Sigmoid colon (tissue), 7 donors: Measurements from ENCODE around the gene PRDM16. TPM values are rescaled to one million over a fixed set of nuclear protein-coding genes. Genes with fewer than 3 reads are reported as not detected.

Experiments used
- DNase-seq: peaks from one replicate; pipeline ENCODE4 v3.0.0-alpha.2; 2019
- H3K27ac ChIP-seq, 4 donors: fragments of 200-600 bp; sonication (generic); one replicate each; pipeline ENCODE4 v1.5.1; 2016 to 2019; ENCODE audit warnings: mild to moderate bottlenecking in 1 of 4
- H3K27me3 ChIP-seq, 3 donors: fragments of 200-600 bp; sonication (generic); one replicate each; pipeline ENCODE4 v1.5.1; 2019; ENCODE audit warnings: mild to moderate bottlenecking in 1 of 3
- H3K36me3 ChIP-seq, 4 donors: fragments of 200-600 bp; sonication (generic); one replicate each; pipeline ENCODE4 v1.5.1; 2016 to 2019
- H3K4me1 ChIP-seq, 4 donors: fragments of 200-600 bp; sonication (generic); one replicate each; pipeline ENCODE4 v1.5.1; 2017 to 2019
- H3K4me3 ChIP-seq, 4 donors: fragments of 200-600 bp; sonication (generic); one replicate each; pipeline ENCODE4 v1.5.1; 2017 to 2019; ENCODE audit warnings: mild to moderate bottlenecking in 2 of 4, moderate library complexity in 1 of 4
- H3K9me3 ChIP-seq, 4 donors: fragments of 200-600 bp in 3 of 4; sonication (generic) in 3 of 4; one replicate each; pipeline versions ENCODE4 v1.5.1 to v1.6.1; 2013 to 2019
- CTCF ChIP-seq, 4 experiments: fragments of 450-650 bp in 3 of 4; fragments of 200-600 bp in 1 of 4; IDR thresholded peaks; one replicate each; pipeline ENCODE4 v1.5.1; 2016 to 2019; ENCODE audit warnings: antibody characterized with exemption in 4 of 4, mild to moderate bottlenecking in 3 of 4, moderate library complexity in 2 of 4
- EP300 ChIP-seq, 4 donors: sonication (generic); formaldehyde crosslinking; IDR thresholded peaks; one replicate each; pipeline ENCODE4 v1.6.1; 2017; ENCODE audit warnings: antibody characterized with exemption in 4 of 4
- POLR2A ChIP-seq, 2 donors: fragments of 450-650 bp; IDR thresholded peaks; one replicate each; pipeline ENCODE4 v1.6.1; 2016; ENCODE audit warnings: antibody characterized with exemption in 2 of 2, mild to moderate bottlenecking in 2 of 2, moderate library complexity in 2 of 2
- POLR2AphosphoS5 ChIP-seq, 4 donors: sonication (generic); formaldehyde crosslinking; IDR thresholded peaks; one replicate each; pipeline ENCODE4 v1.6.1; 2017; ENCODE audit warnings: antibody characterized with exemption in 4 of 4
- WGBS, 2 donors: extraction: QIAGEN DNeasy Blood & Tissue Kit; methylation state at CpG; one replicate each; pipeline ENCODE4 v1.1.7; 2013; 5-methylcytosine and 5-hydroxymethylcytosine counted together
- intact Hi-C: fragments of 100-400 bp; cut with DNase I; formaldehyde crosslinking; loops from one replicate; pipeline ENCODE4 v1.15.1; 2023
- polyA plus RNA-seq, 3 donors: library from polyadenylated mRNA; stranded (reverse); fragments of 200-250 nt; gene quantifications; one replicate each; pipeline ENCODE4 v1.2.3, GENCODE V29; 2013
- total RNA-seq, 4 donors: library from RNA; depleted of rRNA; stranded (reverse); fragments of >200 nt; gene quantifications; one replicate each; pipeline ENCODE4 v1.1.0, GENCODE V29; 2016
- donor health status: healthy with polysubstance abuse.
- donor health status: Bipolar disorder and iron deficiency.
- donor health status: healthy.

The PRDM16 gene
- total and polyA plus RNA-seq, 7 donors: under 0.01 to 1.7 (median 0.49) TPM

- Histone ChIP-seq H3K4me1 (peaks cover 0 to 52% (median 50%) of the 10 kb centered on the region in 4 donors), H3K27ac (peak overlapping the region; percentile 54 to 71 (median 62)), H3K36me3 (no peaks in the 10 kb centered on the region), H3K9me3 (no peaks in the 10 kb centered on the region), H3K27me3 (peaks cover 71 to 93% (median 87%) of the 10 kb centered on the region in 3 donors), H3K4me3 (peak overlapping the region; percentile 53 to 95 (median 72))
- peak; percentile 64 for DNase-seq
- TF ChIP-seq CTCF (IDR thresholded peaks at IDR 0.05) (peak in 1 of 4 experiments; percentile 25), POLR2A (IDR thresholded peaks at IDR 0.05) (no peak)
- intact Hi-C loops: loop anchor here (5.0 kb wide), 2 partner anchors 213 to 343 kb away; no protein-coding TSS in a partner anchor
- 0 to 1% methylated on average over 90 to 91 of the region's 91 CpGs for WGBS, 2 donors
Observed at GRCh38 chr1:3069491-3070308, 697 bp downstream of the PRDM16 start.

- H3K27me3 ChIP-seq: peaks cover 67 to 93% (median 87%) of the 10 kb centered on the region in 3 donors
- no peak for TF ChIP-seq POLR2AphosphoS5 (IDR thresholded peaks at IDR 0.05)
- no peak for TF ChIP-seq EP300 (IDR thresholded peaks at IDR 0.05)
- no peak for TF ChIP-seq POLR2A (IDR thresholded peaks at IDR 0.05)
- no peak for TF ChIP-seq CTCF (IDR thresholded peaks at IDR 0.05)
- intact Hi-C loops: loop anchor here (5.0 kb wide), 1 partner anchor 342 kb away; no protein-coding TSS in a partner anchor
- peak overlapping the region; percentile 28 to 64 (median 57) for H3K27ac ChIP-seq
- WGBS, 2 donors: 0 to 1% methylated on average over 57 of the region's 57 CpGs
- peaks cover 0 to 52% (median 50%) of the 10 kb centered on the region in 4 donors for H3K4me1 ChIP-seq
- H3K36me3 ChIP-seq: no peaks in the 10 kb centered on the region
- H3K9me3 ChIP-seq: no peaks in the 10 kb centered on the region
- H3K4me3 ChIP-seq: peak overlapping the region in 3 of 4 donors; percentile 66 to 95 (median 79)
- no peak for DNase-seq
Observed at GRCh38 chr1:3070309-3070643, 1.3 kb downstream of the PRDM16 start.

- DNase-seq: peak; percentile 52
- H3K27ac ChIP-seq: peak overlapping the region in 3 of 4 donors; percentile 27 to 54 (median 28)
- H3K9me3 ChIP-seq: no peaks in the 10 kb centered on the region
- H3K4me1 ChIP-seq: peaks cover 0 to 52% (median 50%) of the 10 kb centered on the region in 4 donors
- 24 to 41% methylated on average over 97 of the region's 97 CpGs for WGBS, 2 donors
- peaks cover 62 to 93% (median 87%) of the 10 kb centered on the region in 3 donors for H3K27me3 ChIP-seq
- H3K4me3 ChIP-seq: peak overlapping the region in 3 of 4 donors; percentile 66 to 95 (median 79)
- intact Hi-C loops: loop anchor here (5.0 kb wide), 1 partner anchor 341 kb away; no protein-coding TSS in a partner anchor
- H3K36me3 ChIP-seq: no peaks in the 10 kb centered on the region
- TF ChIP-seq POLR2A (IDR thresholded peaks at IDR 0.05) (no peak), POLR2AphosphoS5 (IDR thresholded peaks at IDR 0.05) (no peak), CTCF (IDR thresholded peaks at IDR 0.05) (no peak), EP300 (IDR thresholded peaks at IDR 0.05) (no peak)
Observed at GRCh38 chr1:3070644-3071564, 1.9 kb downstream of the PRDM16 start.

- DNase-seq: no peak
- H3K27me3 ChIP-seq: peaks cover 53 to 93% (median 87%) of the 10 kb centered on the region in 3 donors
- H3K27ac ChIP-seq: peak overlapping the region in 1 of 4 donors; percentile 28
- H3K36me3 ChIP-seq: no peaks in the 10 kb centered on the region
- intact Hi-C loops: loop anchor here (5.0 kb wide), 1 partner anchor 341 kb away; no protein-coding TSS in a partner anchor
- WGBS, 2 donors: 84 to 91% methylated on average over 17 of the region's 17 CpGs
- no peak for TF ChIP-seq POLR2AphosphoS5 (IDR thresholded peaks at IDR 0.05)
- no peak for TF ChIP-seq CTCF (IDR thresholded peaks at IDR 0.05)
- TF ChIP-seq EP300 (IDR thresholded peaks at IDR 0.05): no peak
- no peak for TF ChIP-seq POLR2A (IDR thresholded peaks at IDR 0.05)
- peak overlapping the region in 1 of 4 donors; percentile 79 for H3K4me3 ChIP-seq
- no peaks in the 10 kb centered on the region for H3K9me3 ChIP-seq
- peaks cover 0 to 52% (median 50%) of the 10 kb centered on the region in 4 donors for H3K4me1 ChIP-seq
Observed at GRCh38 chr1:3071565-3072390, 2.8 kb downstream of the PRDM16 start.
